IMR-90 (cell line): Measurements from ENCODE around the gene SLC26A11. TPM values are rescaled to one million over a fixed set of nuclear protein-coding genes. Genes with fewer than 3 reads are reported as not detected.

Source experiments
- ATAC-seq: fragments of 200-7000 bp; cut with Tn5 transposase; 2 replicates; pipeline ENCODE4 v1.9.1; 2020; ENCODE audit warnings: low read depth, mild to moderate bottlenecking, moderate library complexity
- BruUV-seq: library from RNA; stranded (reverse); fragments of 400-500 nt; replicated peaks from 2 replicates; lab custom pipeline; 2021; lab: Mats Ljungman, UMichigan
- CTCF ChIA-PET: fragments of 300-600 bp; formaldehyde crosslinking; extraction: SDS; loops from one replicate; lab custom pipeline; 2021; ENCODE audit warnings: antibody characterized with exemption; lab: Yijun Ruan, JAX
- POLR2A ChIA-PET: fragments of 300-600 bp; sonication (Branson Sonifier 250); formaldehyde crosslinking; loops from one replicate; lab custom pipeline; 2022; ENCODE audit warnings: antibody characterized with exemption; ENCODE audit not compliant: unreplicated experiment; lab: Charles Lee
- DNase-seq: peaks from one replicate; pipeline ENCODE4 v3.0.0; 2013
- H2AFZ ChIP-seq: replicated peaks from 2 replicates; pipeline ENCODE3; 2013; ENCODE audit warnings: low read length, mild to moderate bottlenecking; ENCODE audit not compliant: poor library complexity
- H2AK5ac ChIP-seq: 2 replicates; pipeline ENCODE4 v1.6.1; 2013; ENCODE audit warnings: low read depth, low read length, inconsistent platforms
- H2AK9ac ChIP-seq: replicated peaks from 2 replicates; pipeline ENCODE3; 2013; ENCODE audit warnings: mild to moderate bottlenecking, low read depth, low read length, moderate library complexity; ENCODE audit not compliant: poor library complexity
- H2BK120ac ChIP-seq: 2 replicates; pipeline ENCODE4 v1.6.1; 2013; ENCODE audit warnings: low read depth, low read length, inconsistent platforms
- H2BK15ac ChIP-seq: 3 replicates; pipeline ENCODE4 v1.6.1; 2013; ENCODE audit warnings: low read depth, low read length, inconsistent platforms
- H2BK20ac ChIP-seq: 2 replicates; pipeline ENCODE4 v1.6.1; 2013; ENCODE audit warnings: low read depth, mild to moderate bottlenecking, inconsistent platforms, low read length, moderate library complexity
- H2BK5ac ChIP-seq: 2 replicates; pipeline ENCODE4 v1.6.1; 2013; ENCODE audit warnings: mild to moderate bottlenecking, low read depth, low read length, inconsistent platforms; ENCODE audit not compliant: poor library complexity, severe bottlenecking
- H3K14ac ChIP-seq: replicated peaks from 2 replicates; pipeline ENCODE4 v1.6.1; 2013; ENCODE audit warnings: low read depth, low read length, inconsistent platforms
- H3K18ac ChIP-seq: 2 replicates; pipeline ENCODE4 v1.6.1; 2013; ENCODE audit warnings: low read depth, low read length, control low read depth
- H3K23ac ChIP-seq: 2 replicates; pipeline ENCODE4 v1.6.1; 2013; ENCODE audit warnings: low read depth, low read length, inconsistent platforms
- H3K27ac ChIP-seq: 2 replicates; pipeline ENCODE4 v1.5.1; 2013; ENCODE audit warnings: mild to moderate bottlenecking, control low read depth, low read length; ENCODE audit not compliant: insufficient read depth
- H3K27me3 ChIP-seq: 2 replicates; pipeline ENCODE4 v1.6.1; 2013; ENCODE audit warnings: low read length; ENCODE audit not compliant: control insufficient read depth, insufficient read depth
- H3K36me3 ChIP-seq: 2 replicates; pipeline ENCODE4 v1.6.1; 2013; ENCODE audit warnings: low read length, mixed read lengths; ENCODE audit not compliant: control insufficient read depth, insufficient read depth
- H3K4ac ChIP-seq: 2 replicates; pipeline ENCODE4 v1.6.1; 2013; ENCODE audit warnings: low read depth, low read length, inconsistent platforms
- H3K4me1 ChIP-seq: 2 replicates; pipeline ENCODE4 v1.6.1; 2013; ENCODE audit warnings: low read length, mixed read lengths; ENCODE audit not compliant: control insufficient read depth, insufficient read depth
- H3K4me2 ChIP-seq: 2 replicates; pipeline ENCODE4 v1.6.1; 2013; ENCODE audit warnings: low read depth, mild to moderate bottlenecking, control low read depth, low read length, moderate library complexity
- H3K4me3 ChIP-seq: 2 replicates; pipeline ENCODE4 v1.5.1; 2013; ENCODE audit warnings: low read depth, mild to moderate bottlenecking, control low read depth, low read length, moderate library complexity; ENCODE audit not compliant: insufficient read depth
- H3K56ac ChIP-seq: 2 replicates; pipeline ENCODE4 v1.6.1; 2013; ENCODE audit warnings: low read length, inconsistent platforms; ENCODE audit not compliant: insufficient read depth; ENCODE audit errors: extremely low read depth
- H3K79me1 ChIP-seq, 2 experiments: 2 replicates each; pipeline ENCODE4 v1.6.1; 2013; ENCODE audit warnings: low read length in 2 of 2, inconsistent platforms in 1 of 2, low read depth in 1 of 2
- H3K9ac ChIP-seq: 2 replicates; pipeline ENCODE4 v1.6.1; 2013; ENCODE audit warnings: low read depth, low read length, control low read depth
- H3K9me1 ChIP-seq: 2 replicates; pipeline ENCODE4 v1.6.1; 2013; ENCODE audit warnings: low read length, inconsistent platforms; ENCODE audit not compliant: insufficient read depth
- H3K9me3 ChIP-seq: 2 replicates; pipeline ENCODE4 v1.6.1; 2013; ENCODE audit warnings: low read length; ENCODE audit not compliant: control insufficient read depth, insufficient read depth
- H4K20me1 ChIP-seq: 2 replicates; pipeline ENCODE4 v1.6.1; 2013; ENCODE audit warnings: low read length, inconsistent platforms; ENCODE audit not compliant: insufficient read depth
- H4K5ac ChIP-seq: 2 replicates; pipeline ENCODE4 v1.6.1; 2013; ENCODE audit warnings: mild to moderate bottlenecking, low read depth, low read length, control low read depth
- H4K8ac ChIP-seq, 2 experiments: 2 replicates each; pipeline ENCODE4 v1.6.1; 2013; ENCODE audit warnings: low read depth in 2 of 2, low read length in 2 of 2, control low read depth in 1 of 2, inconsistent platforms in 1 of 2
- H4K91ac ChIP-seq: 2 replicates; pipeline ENCODE4 v1.6.1; 2013; ENCODE audit warnings: low read depth, low read length, inconsistent platforms; ENCODE audit not compliant: insufficient read depth
- BHLHE40 ChIP-seq: fragments of 150-350 bp; IDR thresholded peaks from 2 replicates; pipeline ENCODE4 v1.6.1; 2016; ENCODE audit warnings: mild to moderate bottlenecking, low read depth, low read length
- CHD1 ChIP-seq: IDR thresholded peaks from 2 replicates; pipeline ENCODE4 v1.6.1; 2012; ENCODE audit warnings: low read depth, low read length, improper control_type of control experiment
- FOS ChIP-seq: fragments of 150-350 bp; IDR thresholded peaks from 2 replicates; pipeline ENCODE4 v1.6.1; 2016; ENCODE audit warnings: low read depth, low read length
- MXI1 ChIP-seq: IDR thresholded peaks from 2 replicates; pipeline ENCODE4 v1.6.1; 2012; ENCODE audit warnings: low read depth, mild to moderate bottlenecking, low read length, moderate library complexity, borderline replicate concordance
- NFE2L2 ChIP-seq: fragments of 150-350 bp; IDR thresholded peaks from 2 replicates; pipeline ENCODE4 v1.6.1; 2016; ENCODE audit warnings: low read depth, mild to moderate bottlenecking, low read length
- POLR2A ChIP-seq: IDR thresholded peaks from 2 replicates; pipeline ENCODE4 v1.6.1; 2012; ENCODE audit warnings: mild to moderate bottlenecking, low read depth, low read length
- RAD21 ChIP-seq: IDR thresholded peaks from 2 replicates; pipeline ENCODE4 v1.6.1; 2012; ENCODE audit warnings: low read length, improper control_type of control experiment
- RCOR1 ChIP-seq: IDR thresholded peaks from 2 replicates; pipeline ENCODE4 v1.6.1; 2012; ENCODE audit warnings: mild to moderate bottlenecking, low read length, improper control_type of control experiment; ENCODE audit not compliant: insufficient replicate concordance
- RFX5 ChIP-seq: IDR thresholded peaks from 2 replicates; pipeline ENCODE4 v1.8.0; 2012; ENCODE audit warnings: low read depth, mild to moderate bottlenecking, low read length, moderate library complexity
- SMC3 ChIP-seq: fragments of 150-350 bp; IDR thresholded peaks from 2 replicates; pipeline ENCODE4 v1.6.1; 2016; ENCODE audit warnings: low read depth, mild to moderate bottlenecking, antibody characterized with exemption, low read length, moderate library complexity
- WGBS, 2 experiments: methylation state at CpG; one replicate each; pipeline versions ENCODE4 v1.1.5 to v1.1.7; 2013; ENCODE audit warnings: missing lambda C conversion rate in 2 of 2; ENCODE audit not compliant: insufficient read length in 1 of 2; ENCODE audit errors: extremely low coverage in 2 of 2; 5-methylcytosine and 5-hydroxymethylcytosine counted together
- dilution Hi-C: fragments of 300-500 bp; cut with HindIII; formaldehyde crosslinking; loops from one replicate; pipeline ENCODE4 v1.14.3; 2018; ENCODE audit warnings: low sequenced_read_pairs; ENCODE audit not compliant: unreplicated experiment
- in situ Hi-C: fragments of 300-500 bp; cut with MboI; formaldehyde crosslinking; loops from 3 replicates; pipeline ENCODE4 v1.14.3; 2019; ENCODE audit warnings: low sequenced_read_pairs, inconsistent platforms, mixed read lengths
- intact Hi-C: fragments of 100-400 bp; cut with micrococcal nuclease; formaldehyde crosslinking; loops from 2 replicates; pipeline ENCODE4 v1.10.0; 2022
- polyA plus RNA-seq, 3 experiments: library from polyadenylated mRNA; depleted of rRNA; stranded (reverse); fragments of >200 nt; gene quantifications; 2 replicates each; pipeline ENCODE4 v1.2.3, GENCODE V29; 2012; ENCODE audit warnings: low replicate concordance in 1 of 3
- total RNA-seq: library from RNA; depleted of rRNA; stranded (reverse); fragments of >200 nt; gene quantifications from 2 replicates; pipeline ENCODE4 v1.2.3, GENCODE V29; 2012
- TF ChIP-seq, protein P1 (sequence below): fragments of 150-350 bp; IDR thresholded peaks from 2 replicates; pipeline ENCODE4 v1.6.1; 2016; ENCODE audit warnings: low read depth, mild to moderate bottlenecking, low read length, moderate library complexity, borderline replicate concordance

SLC26A11 gene
- total and polyA plus RNA-seq, 2 of the 4 experiments (the other 2 are of a cell fraction): 3.2 to 15.6 TPM

DNA sequence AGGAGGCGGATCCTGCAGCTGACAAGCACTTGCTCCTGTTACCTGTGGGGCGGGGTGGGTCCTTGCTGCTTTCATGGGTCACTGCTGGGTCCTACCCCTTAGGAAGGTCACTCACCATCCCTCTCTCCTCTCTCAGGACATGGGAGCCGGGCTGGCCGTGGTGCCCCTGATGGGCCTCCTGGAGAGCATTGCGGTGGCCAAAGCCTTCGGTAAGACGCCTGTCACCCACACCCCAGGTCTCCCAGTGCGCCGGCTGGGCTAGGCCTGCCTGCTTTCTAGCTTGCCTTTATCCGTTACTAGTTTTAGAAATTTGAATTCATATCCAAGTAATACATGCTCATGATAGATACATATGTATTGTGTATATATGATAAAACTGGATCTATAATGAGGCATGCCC, 17.2 kb downstream of the SLC26A11 start:
- intact Hi-C loops (no loop called here), dilution Hi-C loops (no loop called here), in situ Hi-C loops (no loop called here)
- Histone ChIP-seq H2BK120ac (no peak overlapping the region), H3K27me3 (no peaks in the 10 kb centered on the region), H3K14ac (no peak overlapping the region), H2BK5ac (no peak overlapping the region), H3K9me3 (peaks cover 11% of the 10 kb centered on the region), H3K4me1 (no peaks in the 10 kb centered on the region), H4K8ac (no peak overlapping the region), H2BK20ac (no peak overlapping the region), H3K56ac (no peak overlapping the region), H3K9me1 (no peaks in the 10 kb centered on the region), H3K79me1 (no peaks in the 10 kb centered on the region), H2AFZ (no peak overlapping the region), H2AK5ac (no peak overlapping the region), H3K4me2 (no peak overlapping the region), H2BK15ac (no peak overlapping the region), H3K23ac (no peak overlapping the region), H3K18ac (no peak overlapping the region), H2AK9ac (no peak overlapping the region), H3K36me3 (peaks cover 52% of the 10 kb centered on the region), H3K27ac (no peak overlapping the region), H4K91ac (no peak overlapping the region), H4K5ac (no peak overlapping the region), H3K4me3 (no peak overlapping the region), H3K4ac (no peak overlapping the region), H4K20me1 (no peaks in the 10 kb centered on the region), H3K9ac (no peak overlapping the region)
- WGBS, 2 experiments: 100% methylated on average over 2 of the region's 10 CpGs; no CpG with 5 or more reads in 1 of the 2 experiments
- BruUV-seq: no TSS peak
- DNase-seq: no peak
- ChIA-PET CTCF (no interaction called here), POLR2A (no interaction called here)
- no peak for ATAC-seq
- no peak for TF ChIP-seq RAD21
- no peak for TF ChIP-seq SMC3
- TF ChIP-seq RCOR1: no peak
- TF ChIP-seq RFX5: no peak
- no peak for TF ChIP-seq BHLHE40
- TF ChIP-seq MXI1: no peak
- TF ChIP-seq, protein P1, sequence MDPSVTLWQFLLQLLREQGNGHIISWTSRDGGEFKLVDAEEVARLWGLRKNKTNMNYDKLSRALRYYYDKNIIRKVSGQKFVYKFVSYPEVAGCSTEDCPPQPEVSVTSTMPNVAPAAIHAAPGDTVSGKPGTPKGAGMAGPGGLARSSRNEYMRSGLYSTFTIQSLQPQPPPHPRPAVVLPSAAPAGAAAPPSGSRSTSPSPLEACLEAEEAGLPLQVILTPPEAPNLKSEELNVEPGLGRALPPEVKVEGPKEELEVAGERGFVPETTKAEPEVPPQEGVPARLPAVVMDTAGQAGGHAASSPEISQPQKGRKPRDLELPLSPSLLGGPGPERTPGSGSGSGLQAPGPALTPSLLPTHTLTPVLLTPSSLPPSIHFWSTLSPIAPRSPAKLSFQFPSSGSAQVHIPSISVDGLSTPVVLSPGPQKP: no peak
- TF ChIP-seq CHD1: no peak
- TF ChIP-seq NFE2L2: no peak
- no peak for TF ChIP-seq POLR2A
- TF ChIP-seq FOS: no peak
